HG03064 (cell line): ENCODE measurements around the gene FAM181B.

Experiments
- ATAC-seq: cut with Tn5 transposase; IDR thresholded peaks from one replicate; pipeline ENCODE4 v1.9.1; 2021; ENCODE audit warnings: low read depth; ENCODE audit not compliant: unreplicated experiment

Gene FAM181B

DNA sequence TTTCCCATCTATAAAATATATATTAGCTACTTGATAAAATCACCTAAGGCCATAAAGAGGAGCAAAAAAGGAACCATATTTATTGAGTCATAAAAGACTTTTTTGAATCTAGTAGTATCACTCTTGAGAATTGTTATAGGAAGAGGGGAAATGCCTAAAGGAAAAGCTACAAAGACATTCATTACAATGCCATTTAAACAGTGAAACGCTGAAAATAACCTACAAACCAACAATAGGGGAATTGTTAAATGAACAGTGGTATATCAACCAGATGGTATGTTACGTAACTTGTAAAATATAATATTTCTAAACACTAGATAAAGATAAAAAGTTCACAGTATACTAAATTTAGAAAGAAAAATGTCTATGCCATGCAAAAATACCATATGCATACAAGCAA is 47.5 kb downstream of the FAM181B start:
- ATAC-seq, result no peak

- ATAC-seq, result no peak
Observed at GRCh38 chr11:82683029-82683428, 50.6 kb downstream of the FAM181B start.

GRCh38 chr11:82682003-82682751 is 51.5 kb downstream of the FAM181B start:
- ATAC-seq, result no peak

GRCh38 chr11:82680252-82680651 is 53.4 kb downstream of the FAM181B start:
- ATAC-seq, result no peak
